GM19351 (cell line): Measurements from ENCODE around the gene DISP3.

Experiments
- ATAC-seq: cut with Tn5 transposase; IDR thresholded peaks from one replicate; pipeline ENCODE4 v1.9.1; 2021; ENCODE audit warnings: mild to moderate bottlenecking, moderate library complexity; ENCODE audit not compliant: unreplicated experiment

Gene DISP3

GRCh38 chr1:11478571-11479374 lies at the start of gene DISP3:
TSS of gene DISP3 (plus strand) at chr1:11479155. CDS start at chr1:11500993, 21,838 bp downstream.
- ATAC-seq, result peak; percentile 79

- no peak for ATAC-seq
Measured at GRCh38 chr1:11429226-11429625, 49.7 kb upstream of the DISP3 start.

GRCh38 chr1:11429935-11430334 lies 49.0 kb upstream of the DISP3 start:
- ATAC-seq, result no peak

GRCh38 chr1:11431941-11432507 lies 46.9 kb upstream of the DISP3 start:
- ATAC-seq, result no peak

DNA sequence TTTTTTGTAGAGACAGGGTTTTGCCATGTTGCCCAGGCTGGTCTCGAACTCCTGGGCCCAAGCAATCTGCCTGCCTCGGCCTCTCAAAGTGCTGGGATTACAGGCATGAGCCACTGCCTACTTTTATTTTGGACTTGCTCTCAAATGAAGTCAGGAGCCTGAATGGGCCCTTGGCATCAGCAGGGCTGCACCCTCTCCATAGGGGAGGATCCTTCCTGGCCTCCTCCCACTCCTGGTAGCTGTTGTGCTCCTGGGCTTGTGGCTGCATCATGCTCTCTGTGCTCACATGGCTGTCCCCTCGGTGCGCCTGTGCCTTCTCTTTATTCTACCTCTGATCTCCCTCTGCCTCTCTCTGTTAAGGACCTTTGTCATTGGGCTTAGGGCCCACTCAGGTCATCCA lies 46.4 kb upstream of the DISP3 start:
- no peak for ATAC-seq

GRCh38 chr1:11434501-11434900 lies 44.5 kb upstream of the DISP3 start:
- ATAC-seq, result no peak

DNA sequence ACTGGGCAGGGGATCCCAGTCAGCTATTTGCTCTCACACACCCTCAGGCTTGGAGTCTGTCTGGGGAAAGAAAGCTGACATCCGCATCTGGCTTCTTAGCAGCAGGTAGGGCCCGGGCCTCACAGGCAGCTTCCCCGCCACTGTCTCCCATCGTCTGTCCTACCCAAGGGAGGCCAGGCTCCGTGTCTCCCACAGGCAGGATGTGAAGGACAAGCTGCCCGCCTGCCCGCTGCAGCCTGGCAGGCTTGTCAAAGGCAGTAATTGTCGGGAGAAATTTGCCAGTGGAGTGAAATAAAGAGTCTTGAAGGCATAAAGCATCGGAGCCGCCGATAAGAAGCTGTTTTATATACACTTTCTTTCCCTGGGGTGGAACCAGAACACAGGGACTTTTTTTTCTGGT lies 44.0 kb upstream of the DISP3 start:
- ATAC-seq, result no peak

- ATAC-seq, result no peak
Measured at GRCh38 chr1:11438996-11439395, 40.0 kb upstream of the DISP3 start.

DNA sequence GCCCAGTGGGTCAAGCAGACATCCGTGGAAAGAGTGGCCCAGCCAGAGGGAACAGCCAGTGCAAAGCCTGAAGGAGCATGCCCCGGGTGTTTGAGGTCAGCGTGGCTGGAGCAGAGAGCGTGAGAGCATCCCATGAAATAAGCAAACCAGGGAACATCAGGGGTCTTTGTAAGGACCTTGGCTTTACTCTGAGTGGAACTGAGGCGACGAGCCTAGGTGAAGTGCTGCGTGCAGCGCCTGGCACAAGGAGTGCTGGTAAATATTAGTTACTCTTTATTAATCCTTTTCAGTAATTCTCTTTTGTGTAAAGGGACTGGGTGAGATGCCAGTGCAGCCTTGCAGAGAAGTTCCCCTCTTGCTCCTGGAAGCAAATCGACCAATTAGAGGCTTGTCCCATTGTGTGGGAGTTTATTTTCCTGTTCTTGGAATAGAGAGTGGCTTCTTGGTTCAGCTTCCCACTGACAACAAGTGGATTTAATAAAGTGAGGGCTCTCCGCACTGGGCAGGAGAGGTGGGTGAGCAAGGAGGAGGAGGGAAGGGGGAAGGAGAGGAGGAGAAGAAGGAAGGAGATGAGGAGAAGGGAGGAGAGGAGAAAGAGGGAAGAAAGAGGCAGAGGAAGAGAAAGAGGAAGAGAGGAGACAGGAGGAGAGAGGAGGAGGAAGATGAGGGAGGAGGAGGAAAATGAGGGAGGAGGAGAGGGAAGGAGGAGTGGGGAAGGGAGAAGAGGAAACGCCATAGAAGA lies 37.6 kb upstream of the DISP3 start:
- ATAC-seq, result no peak

GRCh38 chr1:11443043-11443442 lies 35.9 kb upstream of the DISP3 start:
- ATAC-seq, result no peak

DNA sequence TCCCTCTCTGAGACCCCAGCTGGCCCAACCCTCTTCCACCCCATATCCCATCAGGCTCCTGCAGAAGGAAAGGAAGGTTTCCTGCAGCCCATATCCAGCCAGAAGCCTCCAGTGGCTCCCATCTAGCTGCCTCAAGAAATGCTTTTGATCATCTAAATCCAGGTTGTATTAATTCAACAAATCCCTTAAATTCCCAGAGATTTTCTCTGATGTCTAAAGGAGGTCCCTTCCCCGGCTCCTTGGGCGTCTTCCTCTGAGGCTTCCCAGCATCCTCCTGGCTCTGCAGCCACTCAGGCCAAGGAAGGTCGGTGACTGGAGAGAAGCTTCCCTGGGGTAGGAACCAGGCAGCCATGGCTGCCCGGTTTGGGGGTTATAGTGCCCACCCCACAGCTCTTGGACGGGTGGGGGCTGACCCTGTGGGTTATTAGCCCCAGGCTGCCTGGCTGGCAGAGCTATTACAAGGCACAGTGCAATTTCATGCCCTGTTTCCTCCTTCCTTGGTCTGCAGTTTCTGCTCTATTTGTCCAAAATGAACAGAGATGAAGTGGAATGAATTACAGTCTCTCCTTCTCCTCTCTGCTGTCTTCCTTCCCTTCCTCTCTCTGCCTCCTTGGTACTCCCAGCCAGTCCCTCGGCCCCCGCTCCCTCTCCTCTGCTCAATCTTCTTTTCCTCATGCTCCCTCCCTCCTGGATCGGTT lies 34.8 kb upstream of the DISP3 start:
- no peak for ATAC-seq

DNA sequence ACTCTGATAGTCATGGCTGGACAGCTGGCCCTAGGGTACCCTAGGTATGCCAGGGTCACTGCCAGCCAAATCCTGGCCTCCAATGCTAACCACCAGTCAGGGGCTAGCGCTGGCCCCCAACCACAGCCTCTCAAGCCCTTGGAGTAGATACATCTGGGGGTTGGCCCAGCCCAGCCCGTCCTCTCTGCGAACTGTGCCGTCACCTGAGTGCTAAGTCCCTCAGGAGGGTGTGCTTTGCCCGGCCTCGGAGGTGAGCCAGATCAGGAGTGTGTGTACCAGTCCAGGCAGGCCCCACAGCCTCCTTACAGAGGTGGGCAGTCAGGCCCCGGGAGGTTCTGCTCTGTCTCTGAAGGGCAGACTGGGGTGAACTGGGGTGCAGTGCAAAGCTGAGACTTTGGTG lies 34.0 kb upstream of the DISP3 start:
- ATAC-seq, result no peak

GRCh38 chr1:11447903-11448302 lies 31.1 kb upstream of the DISP3 start:
- ATAC-seq, result no peak

DNA sequence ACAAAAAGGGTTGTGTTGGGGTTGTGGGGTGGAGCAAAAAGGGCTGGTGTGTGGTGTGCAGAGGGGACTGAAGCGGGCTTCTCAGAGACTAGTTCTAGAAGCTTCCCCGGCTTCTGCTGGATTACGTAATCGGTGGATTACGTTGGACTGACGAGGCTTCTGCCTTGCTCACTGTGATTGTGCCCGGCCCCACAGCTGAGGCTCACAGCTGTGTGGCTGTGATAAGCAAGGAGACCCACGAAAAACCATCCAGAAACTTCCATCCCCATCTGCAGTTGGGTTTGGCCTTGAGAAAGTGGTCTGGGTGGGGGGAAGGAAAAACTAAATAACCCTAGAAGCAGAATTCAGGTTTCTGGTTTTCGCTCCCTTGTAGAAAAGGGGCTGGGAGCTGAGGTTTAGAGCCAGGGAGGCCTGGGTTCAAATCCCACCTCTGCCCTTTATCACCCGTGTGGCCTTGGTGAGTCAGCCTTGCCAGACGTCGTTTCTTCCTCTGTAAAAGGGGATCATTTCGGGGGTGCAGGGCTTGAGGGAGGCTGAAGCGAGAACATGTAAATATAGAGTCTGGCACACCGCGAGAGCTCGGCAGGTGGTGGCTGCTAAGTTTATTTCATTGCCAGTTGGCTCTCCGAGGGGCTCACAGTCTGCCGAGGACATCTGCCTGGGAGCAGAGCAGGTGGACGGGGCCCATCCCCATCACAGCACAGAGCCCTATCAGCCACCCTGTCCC lies 30.4 kb upstream of the DISP3 start:
- ATAC-seq, result no peak

- no peak for ATAC-seq
Measured at GRCh38 chr1:11449100-11449403, 29.9 kb upstream of the DISP3 start.

DNA sequence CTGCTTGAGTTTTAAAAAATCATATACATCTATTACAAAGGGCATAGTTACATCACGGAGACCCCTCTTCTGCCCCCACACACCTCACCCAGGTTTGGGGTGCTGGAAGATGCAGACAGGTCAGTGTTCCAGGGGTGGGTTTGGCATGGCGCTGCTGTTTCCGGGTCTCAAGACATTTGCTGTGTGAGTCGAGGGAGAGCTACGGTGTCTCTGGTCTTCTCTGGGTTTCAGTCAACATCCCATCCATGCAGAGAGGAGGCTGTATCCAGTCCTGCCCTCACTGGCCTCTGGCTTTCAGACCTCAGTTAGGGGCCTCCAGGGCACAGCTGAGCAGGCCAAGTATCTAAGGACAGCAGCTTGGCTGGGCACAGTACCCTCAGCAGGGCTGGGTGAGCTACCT lies 28.6 kb upstream of the DISP3 start:
- no peak for ATAC-seq

DNA sequence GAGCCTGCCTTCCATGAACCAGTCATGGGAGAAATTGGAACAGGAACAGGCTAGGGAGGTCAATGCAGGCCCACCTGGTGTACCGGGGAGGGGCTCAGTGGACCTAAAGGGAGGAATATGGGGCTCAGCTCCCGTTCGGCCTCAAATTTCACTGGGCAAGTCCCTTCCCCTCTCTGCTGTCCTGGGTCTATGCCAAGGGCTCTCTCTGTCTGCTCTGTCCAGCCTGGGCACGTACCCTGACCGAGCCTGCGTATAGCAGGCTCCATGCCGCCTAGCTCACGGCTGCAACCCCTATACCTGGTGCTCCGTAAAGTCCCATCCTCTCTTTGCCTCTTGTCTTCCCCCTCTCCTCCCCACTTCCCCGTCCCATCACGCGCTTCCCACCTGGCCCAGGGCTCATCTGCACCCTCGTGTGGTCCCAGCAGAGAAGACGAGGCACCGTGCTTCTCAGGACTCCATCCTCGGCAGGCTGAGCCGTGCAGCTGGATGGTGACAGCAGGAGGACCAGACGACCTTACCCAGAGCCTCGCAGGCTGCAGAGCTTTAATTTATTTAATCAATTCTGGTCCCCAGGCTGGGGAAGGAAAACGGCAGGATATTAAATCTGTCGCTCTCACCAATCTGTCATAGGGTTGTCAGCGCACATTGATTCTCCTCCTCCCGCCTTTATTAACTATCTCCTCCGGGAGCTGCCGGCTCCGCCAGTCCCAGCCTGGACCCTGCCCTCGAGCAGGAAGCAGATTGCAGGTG lies 25.0 kb upstream of the DISP3 start:
- ATAC-seq, result no peak

DNA sequence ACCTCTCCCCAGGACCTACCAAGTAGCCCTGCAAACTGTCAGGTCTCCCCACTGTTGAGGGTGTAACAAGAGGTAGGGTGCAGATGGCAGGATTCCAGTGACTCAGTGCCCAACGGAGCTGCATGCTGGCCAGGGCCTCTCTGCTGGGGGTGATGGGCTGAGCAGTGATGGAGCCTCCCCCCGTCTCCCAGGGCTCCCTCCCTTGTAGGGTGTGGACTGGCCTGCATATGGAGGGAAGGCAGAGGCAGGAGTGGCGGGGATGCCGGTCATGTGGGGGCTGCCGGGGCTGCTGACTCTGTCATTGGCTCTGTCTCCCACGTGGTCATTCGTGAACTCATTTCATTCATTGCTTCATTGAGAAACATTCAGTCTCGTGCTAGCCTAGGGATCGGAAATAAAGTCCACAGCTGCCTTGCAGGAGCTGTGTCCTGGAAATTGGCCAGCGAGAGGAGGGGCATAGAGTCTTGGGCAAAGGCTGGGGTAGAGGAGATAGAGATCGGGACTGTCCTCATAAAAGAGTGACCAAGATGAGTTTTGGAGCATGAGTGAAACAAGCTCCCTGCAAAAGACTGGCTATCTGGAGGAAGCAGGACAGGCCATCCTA lies 22.9 kb upstream of the DISP3 start:
- ATAC-seq, result no peak

DNA sequence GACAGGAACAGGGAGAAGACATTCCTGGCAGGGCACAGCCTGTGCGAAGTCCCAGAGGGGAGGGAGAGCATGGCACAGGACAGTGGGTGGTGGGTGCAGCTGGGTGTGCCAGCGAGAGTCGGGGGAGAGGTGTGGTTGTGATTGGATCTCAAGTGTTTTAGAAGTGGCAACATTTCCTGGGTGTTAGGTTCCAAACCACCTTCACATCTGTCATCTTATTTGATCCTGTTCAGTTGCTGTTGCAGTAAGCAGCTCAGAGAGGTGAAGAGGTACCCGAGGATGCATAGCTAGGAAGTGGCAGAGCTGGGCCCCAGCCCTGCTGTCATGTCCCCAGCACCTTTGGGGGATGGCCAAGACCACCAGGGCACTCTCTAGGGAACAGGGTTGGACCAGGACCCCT lies 22.0 kb upstream of the DISP3 start:
- ATAC-seq, result no peak

DNA sequence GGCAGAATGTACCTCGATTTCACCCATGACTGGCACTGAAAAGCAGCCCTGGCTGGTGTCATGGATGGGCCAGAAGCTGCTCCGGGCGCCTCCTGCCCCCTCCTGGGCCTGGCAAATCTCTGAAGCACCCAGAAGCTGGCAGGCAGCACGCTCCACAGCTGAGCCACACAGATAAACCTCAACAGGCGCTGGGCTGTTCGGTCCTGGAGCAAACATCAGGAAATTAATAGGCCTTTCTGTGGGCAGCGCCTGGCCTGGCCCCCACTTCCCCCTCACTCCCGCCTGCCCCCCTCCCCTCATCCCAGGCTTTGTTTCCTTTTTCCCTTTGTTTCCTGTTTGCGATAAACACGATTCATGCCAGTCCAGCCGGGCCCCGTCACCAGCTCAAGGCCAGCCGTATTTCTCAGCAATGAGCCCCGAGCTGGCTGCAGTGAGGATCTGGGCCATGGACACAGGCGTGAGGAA lies 20.1 kb upstream of the DISP3 start:
- no peak for ATAC-seq
